GM12801 (cell line): ENCODE measurements around the gene FYCO1.

Experiments
- CTCF ChIP-seq: IDR thresholded peaks from one replicate; pipeline ENCODE4 v1.5.1; 2011; ENCODE audit warnings: control low read depth; ENCODE audit not compliant: insufficient read length; ENCODE audit errors: extremely low read depth

Gene FYCO1

GRCh38 chr3:45979378-45979777 is 16.2 kb downstream of the FYCO1 start:
- TF ChIP-seq CTCF, result no peak

GRCh38 chr3:45978006-45978761 is 17.4 kb downstream of the FYCO1 start:
- no peak for TF ChIP-seq CTCF

- no peak for TF ChIP-seq CTCF
Measured at GRCh38 chr3:45976191-45977091, 19.2 kb downstream of the FYCO1 start.

GRCh38 chr3:45975686-45976085 is 19.9 kb downstream of the FYCO1 start:
- no peak for TF ChIP-seq CTCF

- TF ChIP-seq CTCF, result no peak
Measured at GRCh38 chr3:45974686-45975085, 20.9 kb downstream of the FYCO1 start.

- no peak for TF ChIP-seq CTCF
Measured at GRCh38 chr3:45972534-45973402, 22.9 kb downstream of the FYCO1 start.

- TF ChIP-seq CTCF, result no peak
Measured at GRCh38 chr3:45969953-45970352, 25.7 kb downstream of the FYCO1 start.
